Activated CD4-positive, alpha-beta T cell treated with anti-CD3 and anti-CD28 coated beads, Interleukin-2, amount 10 ng/mL, durations not matched to agents 7 days and 5 days (primary cell): ENCODE data around the gene PREX1. TPM values are rescaled to one million over a fixed set of nuclear protein-coding genes. Genes with fewer than 3 reads are reported as not detected.

Source experiments
- CTCF ChIA-PET: fragments of 350-600 bp; sonication (Branson Sonifier 250); formaldehyde crosslinking; loops from one replicate; lab custom pipeline; 2021; ENCODE audit warnings: antibody characterized with exemption; lab: Charles Lee
- POLR2A ChIA-PET: fragments of 350-600 bp; sonication (Branson Sonifier 250); formaldehyde crosslinking; loops from one replicate; lab custom pipeline; 2021; ENCODE audit warnings: antibody characterized with exemption; lab: Charles Lee
- DNase-seq: peaks from one replicate; pipeline ENCODE4 v3.0.0-alpha.2; 2020
- H3K27ac Mint-ChIP-seq: one replicate; pipeline ENCODE4 v1.8.0; 2021; ENCODE audit warnings: mild to moderate bottlenecking, moderate library complexity, mixed read lengths
- H3K27me3 Mint-ChIP-seq: one replicate; pipeline ENCODE4 v1.8.0; 2021; ENCODE audit warnings: mixed read lengths
- H3K36me3 Mint-ChIP-seq: one replicate; pipeline ENCODE4 v1.8.0; 2021; ENCODE audit warnings: low read depth, mixed read lengths
- H3K4me1 Mint-ChIP-seq: one replicate; pipeline ENCODE4 v1.8.0; 2021; ENCODE audit warnings: mixed read lengths
- H3K4me3 Mint-ChIP-seq: one replicate; pipeline ENCODE4 v1.8.0; 2021; ENCODE audit warnings: mild to moderate bottlenecking, moderate library complexity, mixed read lengths
- H3K9me3 Mint-ChIP-seq: one replicate; pipeline ENCODE4 v1.8.0; 2021; ENCODE audit warnings: mixed read lengths
- total RNA-seq, 2 experiments: library from RNA; stranded (reverse); gene quantifications; one replicate each; pipeline ENCODE4 v1.2.3, GENCODE V29; 2021

Gene PREX1
- total RNA-seq, 2 experiments from 2014 or later: 81.0 to 86.1 TPM

DNA sequence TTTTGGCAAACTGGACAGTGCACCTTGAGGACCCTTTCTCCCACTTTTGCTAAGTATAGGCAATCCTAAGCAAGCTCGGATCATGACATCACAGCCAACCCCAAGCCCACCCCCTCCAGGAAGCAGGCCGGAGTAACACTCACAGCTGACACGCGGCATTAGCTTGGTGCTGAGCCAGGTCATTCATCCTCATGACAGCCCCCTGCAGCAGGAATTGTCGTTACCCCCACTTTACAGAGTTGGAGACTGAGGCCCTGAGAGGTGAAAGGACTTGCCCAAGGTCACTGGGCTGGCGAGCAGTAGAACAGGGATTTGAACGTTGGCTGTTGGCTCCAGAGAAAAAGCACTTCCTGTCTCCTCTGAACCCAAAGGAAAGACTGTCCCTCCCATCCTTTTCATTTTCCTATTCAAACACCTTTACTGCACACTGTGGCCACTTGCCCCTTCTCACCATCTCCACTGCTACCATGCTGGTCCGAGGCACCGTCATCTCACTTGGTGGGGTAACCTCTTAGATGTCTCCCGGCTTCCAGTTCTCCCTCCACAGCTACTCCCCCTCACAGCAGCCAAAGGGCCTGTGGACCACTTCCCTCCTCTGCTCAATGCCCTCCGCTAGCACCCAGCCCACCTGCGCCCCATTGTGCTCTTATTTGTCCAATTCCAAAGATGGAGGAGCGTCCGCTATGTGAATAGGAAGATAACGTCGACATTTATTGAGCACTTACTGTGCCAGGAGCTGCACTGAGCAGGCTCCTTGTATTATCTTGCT, 84.7 kb downstream of the PREX1 start:
- DNase-seq: no peak
- POLR2A ChIA-PET: no interaction called here
- no peaks in the 10 kb centered on the region for H3K27me3 Mint-ChIP-seq
- H3K4me3 Mint-ChIP-seq: no peak overlapping the region
- CTCF ChIA-PET: interaction anchor here (0.8 to 1.4 kb wide), 3 partner anchors 14 to 53 kb away, joined by 3 to 4 read pairs (median 3); no protein-coding TSS in a partner anchor
- no peaks in the 10 kb centered on the region for H3K9me3 Mint-ChIP-seq
- peaks cover 50% of the 10 kb centered on the region for H3K4me1 Mint-ChIP-seq
- no peak overlapping the region for H3K27ac Mint-ChIP-seq
- peaks cover 47% of the 10 kb centered on the region for H3K36me3 Mint-ChIP-seq

DNA sequence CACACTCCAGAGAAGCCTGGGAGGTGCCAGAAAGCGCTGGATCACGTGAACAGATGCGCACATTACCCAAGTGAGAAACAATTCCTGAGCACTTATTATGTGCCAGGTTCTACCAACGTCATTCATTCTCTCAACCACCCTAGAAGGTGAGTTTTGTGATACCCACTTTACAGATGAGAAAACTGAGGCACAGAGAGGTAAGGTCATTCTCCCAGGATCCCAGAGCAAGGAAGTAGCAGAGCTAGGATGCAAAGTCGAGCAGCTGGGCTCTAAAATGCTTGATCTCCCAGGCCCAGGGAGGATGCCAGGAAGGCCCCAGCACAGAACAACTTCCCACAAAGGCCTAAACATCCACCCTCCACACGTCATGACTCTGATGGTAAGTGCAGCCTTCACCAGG, 85.6 kb downstream of the PREX1 start:
- H3K9me3 Mint-ChIP-seq: no peaks in the 10 kb centered on the region
- ChIA-PET POLR2A (no interaction called here), CTCF (interaction anchor here (0.8 to 2.6 kb wide), 2 partner anchors 14 to 17 kb away, joined by 4 to 6 read pairs; no protein-coding TSS in a partner anchor)
- H3K27me3 Mint-ChIP-seq: no peaks in the 10 kb centered on the region
- no peak overlapping the region for H3K4me3 Mint-ChIP-seq
- H3K27ac Mint-ChIP-seq: no peak overlapping the region
- H3K4me1 Mint-ChIP-seq: peaks cover 53% of the 10 kb centered on the region
- no peak for DNase-seq
- H3K36me3 Mint-ChIP-seq: peaks cover 54% of the 10 kb centered on the region

DNA sequence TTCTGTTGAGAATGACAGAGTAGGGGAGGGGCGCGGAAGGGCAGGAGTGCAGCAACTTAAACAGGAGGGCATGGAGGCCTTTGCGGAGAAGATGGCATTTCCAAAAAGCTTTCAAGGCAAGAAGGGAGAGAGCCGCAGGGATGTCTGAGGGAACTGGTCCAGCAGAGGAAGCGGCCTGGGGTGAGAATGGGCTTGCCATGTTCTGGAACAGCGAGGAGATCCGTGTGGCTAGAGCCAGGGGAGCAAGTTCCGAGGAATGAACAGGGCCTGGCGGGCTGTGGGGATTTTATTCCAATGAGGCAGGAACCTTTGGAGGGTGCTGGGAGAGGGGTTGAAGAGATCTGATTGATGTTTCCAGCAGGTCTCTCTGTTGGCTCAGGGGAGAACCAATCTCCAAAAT, 86.1 kb downstream of the PREX1 start:
- Mint-ChIP-seq H3K9me3 (no peaks in the 10 kb centered on the region), H3K4me3 (no peak overlapping the region), H3K36me3 (peaks cover 58% of the 10 kb centered on the region), H3K4me1 (peaks cover 59% of the 10 kb centered on the region), H3K27ac (peak overlapping the region; percentile 59), H3K27me3 (no peaks in the 10 kb centered on the region)
- ChIA-PET POLR2A (no interaction called here), CTCF (interaction anchor here (0.6 to 5.7 kb wide), 5 partner anchors 10 to 516 kb away, joined by 3 to 27 read pairs (median 3); no protein-coding TSS in a partner anchor)
- DNase-seq: no peak

DNA sequence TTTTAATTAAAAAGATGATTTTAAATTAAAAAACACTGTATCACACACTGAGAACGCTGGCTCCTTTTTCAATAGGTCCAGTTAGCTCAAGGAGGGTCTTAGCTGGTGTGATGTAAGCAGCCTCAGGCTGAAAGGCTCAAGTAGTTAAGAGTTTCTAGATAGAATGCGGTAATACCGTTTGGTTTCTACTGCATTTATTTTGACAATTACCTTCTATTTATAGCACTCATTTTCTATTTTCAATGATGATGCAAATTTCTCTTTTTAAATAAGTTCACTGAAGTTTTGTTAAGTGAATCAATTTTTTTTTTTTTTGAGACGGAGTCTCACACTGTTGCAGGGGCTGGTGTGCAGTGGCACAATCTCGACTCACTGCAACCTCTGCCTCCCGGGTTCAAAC, 87.1 kb downstream of the PREX1 start:
- POLR2A ChIA-PET: no interaction called here
- Mint-ChIP-seq H3K27ac (no peak overlapping the region), H3K36me3 (peaks cover 64% of the 10 kb centered on the region)

DNA sequence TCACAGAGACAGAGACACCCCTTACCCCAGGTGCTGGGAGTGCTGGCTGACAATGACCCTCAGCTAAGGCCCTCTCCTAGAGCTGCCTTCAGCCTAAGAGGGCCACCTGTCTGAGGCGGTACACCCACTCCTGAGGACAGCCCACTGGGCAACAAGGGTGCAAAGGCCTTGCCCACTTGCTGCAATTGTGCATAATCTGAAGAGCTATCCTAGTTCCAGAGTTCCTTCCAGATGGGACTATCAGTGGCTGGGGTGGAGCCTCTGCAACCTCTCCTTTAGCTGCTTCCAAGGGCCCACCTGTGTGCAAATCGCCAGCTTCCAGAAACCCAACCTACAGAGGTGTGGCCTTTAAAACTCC, 87.5 kb downstream of the PREX1 start:
- no peak for DNase-seq
- CTCF ChIA-PET: interaction anchor here (0.5 to 5.7 kb wide), 5 partner anchors 12 to 1103 kb away, joined by 3 to 27 read pairs (median 5); no protein-coding TSS in a partner anchor
- Mint-ChIP-seq H3K4me1 (peaks cover 66% of the 10 kb centered on the region), H3K27me3 (no peaks in the 10 kb centered on the region), H3K36me3 (peaks cover 66% of the 10 kb centered on the region), H3K27ac (peak overlapping the region; percentile 87), H3K4me3 (no peak overlapping the region), H3K9me3 (no peaks in the 10 kb centered on the region)
- POLR2A ChIA-PET: no interaction called here

More for the DNA sequence above, 87.1 kb downstream of the PREX1 start:
- H3K9me3 Mint-ChIP-seq: no peaks in the 10 kb centered on the region
- CTCF ChIA-PET: interaction anchor here (0.7 to 5.7 kb wide), 5 partner anchors 11 to 1103 kb away, joined by 3 to 27 read pairs (median 5); no protein-coding TSS in a partner anchor
- no peak overlapping the region for H3K4me3 Mint-ChIP-seq
- no peak for DNase-seq
- H3K4me1 Mint-ChIP-seq: peaks cover 66% of the 10 kb centered on the region
- no peaks in the 10 kb centered on the region for H3K27me3 Mint-ChIP-seq

DNA sequence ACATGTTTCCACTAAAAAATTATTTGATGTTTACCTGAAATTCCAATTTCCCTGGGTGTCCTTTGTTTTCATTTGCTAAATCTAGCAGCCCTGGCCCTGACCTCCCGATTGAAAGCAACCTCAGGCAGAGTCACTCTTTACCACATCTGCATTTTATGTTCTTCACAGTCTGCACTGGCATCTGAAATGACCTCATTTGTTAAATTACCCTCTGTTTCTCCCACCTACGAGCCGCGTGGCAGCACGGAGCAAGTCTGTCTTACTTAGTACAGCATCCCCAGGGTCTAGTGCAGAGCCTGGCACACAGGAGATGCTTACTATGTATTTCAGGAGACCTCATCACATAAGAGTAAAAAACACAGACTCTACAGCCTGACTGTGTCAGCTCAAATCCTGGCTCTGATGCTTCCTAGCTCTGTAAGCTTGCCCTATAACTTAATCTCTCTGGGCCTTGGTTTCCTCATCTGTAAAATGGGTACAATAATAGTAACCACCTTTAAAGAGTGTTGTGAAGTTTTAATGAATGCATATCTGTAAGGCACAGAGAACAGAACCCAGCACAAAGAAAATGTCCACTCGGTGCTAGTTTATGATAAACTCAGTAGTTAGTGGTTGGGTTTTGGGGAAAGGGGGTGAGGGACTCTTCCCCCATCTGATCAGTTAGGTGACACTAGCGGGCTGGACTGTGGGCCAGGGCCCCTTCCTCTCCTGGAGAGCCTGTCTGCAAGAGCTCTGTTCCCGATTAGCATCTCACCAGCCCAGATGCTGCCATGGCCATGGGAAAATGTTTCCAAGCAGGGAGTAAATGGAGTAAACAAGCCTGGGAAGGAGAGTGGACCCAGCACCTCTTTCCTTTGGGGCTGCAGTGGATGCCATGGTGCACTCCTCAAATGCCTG, 88.2 kb downstream of the PREX1 start:
- Mint-ChIP-seq H3K4me1 (peaks cover 69% of the 10 kb centered on the region), H3K36me3 (peaks cover 66% of the 10 kb centered on the region), H3K27me3 (no peaks in the 10 kb centered on the region), H3K27ac (peak overlapping the region; percentile 87), H3K9me3 (no peaks in the 10 kb centered on the region), H3K4me3 (no peak overlapping the region)
- POLR2A ChIA-PET: no interaction called here
- CTCF ChIA-PET: interaction anchor here (0.5 to 5.7 kb wide), 7 partner anchors 12 to 1309 kb away, joined by 3 to 27 read pairs (median 3); no protein-coding TSS in a partner anchor
- DNase-seq: peak; percentile 27

DNA sequence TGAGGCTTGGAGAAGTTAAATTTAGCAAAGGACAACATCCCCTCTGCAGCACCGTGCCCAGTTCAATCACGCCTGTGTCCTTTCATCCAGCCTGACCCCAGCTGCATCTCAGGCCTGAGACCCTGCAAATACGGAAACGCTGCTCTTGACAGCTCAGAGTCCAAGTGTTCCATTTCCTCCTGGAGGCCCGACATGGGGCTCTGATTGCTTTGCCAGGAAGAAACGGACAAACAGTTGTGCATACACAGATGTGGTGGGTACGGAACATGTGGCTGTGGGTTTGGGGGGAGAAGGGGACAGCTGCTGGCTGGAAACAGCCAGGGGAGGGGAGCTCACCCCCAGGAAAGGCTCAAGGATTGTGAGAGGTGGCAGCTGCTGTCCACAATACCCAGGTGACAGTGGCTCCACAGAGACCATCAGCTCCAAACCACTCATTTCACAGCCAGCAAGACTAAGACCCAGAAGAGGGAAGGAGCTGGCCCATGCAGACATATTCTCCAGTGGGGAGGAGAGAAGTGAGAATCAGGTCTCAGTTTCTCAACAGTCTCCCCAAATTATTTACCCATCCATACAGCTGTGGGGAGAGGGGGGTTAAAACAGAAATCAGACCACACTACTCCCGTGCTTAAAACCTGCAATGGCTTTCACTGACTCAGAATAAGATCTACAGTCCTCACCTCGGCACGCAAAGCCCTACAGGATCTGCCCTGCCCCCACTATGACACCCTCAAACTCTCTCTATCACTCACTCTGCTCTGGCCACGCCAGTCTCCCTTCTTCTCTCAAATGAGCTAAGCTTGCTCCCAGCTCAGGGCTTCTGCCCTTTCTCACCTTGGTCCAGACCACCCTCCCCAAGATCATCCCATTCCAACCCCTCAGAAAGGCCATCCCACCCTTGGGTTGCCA, 89.1 kb downstream of the PREX1 start:
- POLR2A ChIA-PET: interaction anchor here (0.7 to 0.8 kb wide), 2 partner anchors 16 to 81 kb away, joined by 3 to 4 read pairs; no protein-coding TSS in a partner anchor
- Mint-ChIP-seq H3K4me3 (peak overlapping the region; percentile 4), H3K27me3 (no peaks in the 10 kb centered on the region), H3K27ac (peak overlapping the region; percentile 87), H3K36me3 (peaks cover 63% of the 10 kb centered on the region), H3K9me3 (no peaks in the 10 kb centered on the region), H3K4me1 (peaks cover 66% of the 10 kb centered on the region)
- CTCF ChIA-PET: interaction anchor here (0.9 to 5.7 kb wide), 8 partner anchors 9 to 81 kb away, joined by 3 to 27 read pairs (median 3); no protein-coding TSS in a partner anchor
- peak; percentile 69 for DNase-seq

DNA sequence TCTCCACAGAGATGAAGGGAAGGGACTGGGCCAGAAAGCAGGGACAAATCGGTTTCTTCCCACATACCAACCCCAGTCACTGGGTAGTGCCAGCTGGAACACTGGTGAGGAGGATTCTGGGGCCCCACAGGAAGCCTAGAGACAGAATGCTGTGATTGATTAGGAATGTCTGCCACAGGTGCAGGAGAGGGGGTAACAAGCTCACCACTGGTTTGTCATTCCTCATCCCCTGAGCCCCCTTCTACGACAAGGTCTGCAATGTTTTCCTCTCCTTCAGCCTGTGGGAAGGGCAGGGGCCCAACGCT, 89.8 kb downstream of the PREX1 start:
- Mint-ChIP-seq H3K36me3 (peaks cover 63% of the 10 kb centered on the region), H3K27ac (peak overlapping the region; percentile 87), H3K4me1 (peaks cover 66% of the 10 kb centered on the region), H3K9me3 (no peaks in the 10 kb centered on the region), H3K27me3 (no peaks in the 10 kb centered on the region), H3K4me3 (no peak overlapping the region)
- CTCF ChIA-PET: interaction anchor here (0.6 to 5.7 kb wide), 8 partner anchors 10 to 1175 kb away, joined by 3 to 27 read pairs (median 3); no protein-coding TSS in a partner anchor
- POLR2A ChIA-PET: no interaction called here
- DNase-seq: no peak

DNA sequence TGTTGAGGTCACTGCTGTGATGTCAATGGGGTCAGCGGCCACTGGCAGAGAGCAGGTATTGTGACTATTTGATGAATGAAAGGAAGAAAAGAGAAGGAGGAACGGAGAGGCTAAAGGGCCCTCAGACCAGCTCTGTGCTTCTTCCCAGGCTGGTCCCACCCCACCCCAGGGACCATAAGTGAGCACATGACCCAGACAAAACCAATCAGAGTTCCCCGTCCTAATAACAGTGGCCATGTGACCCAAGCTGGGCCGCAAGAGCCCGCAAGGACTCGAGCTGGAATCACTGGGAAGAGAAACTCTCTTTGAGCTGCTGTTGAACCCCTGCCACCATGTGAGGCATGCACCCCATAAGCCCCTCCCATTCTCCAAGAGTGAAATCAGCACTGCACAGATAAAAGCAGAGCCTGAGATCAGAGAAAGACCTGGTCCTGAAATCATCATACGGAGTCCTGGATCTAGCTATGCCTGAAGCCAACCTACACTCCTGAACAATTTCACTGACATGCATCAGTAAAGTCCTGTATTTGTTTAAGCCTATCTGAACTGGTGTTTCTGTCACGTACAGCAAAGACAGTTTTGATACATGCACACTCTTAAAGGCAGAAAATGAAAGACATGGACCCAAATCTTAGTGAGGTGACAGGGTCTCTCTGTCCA, 90.2 kb downstream of the PREX1 start:
- CTCF ChIA-PET: interaction anchor here (0.6 to 5.7 kb wide), 10 partner anchors 9 to 1175 kb away, joined by 3 to 27 read pairs (median 3); no protein-coding TSS in a partner anchor
- H3K9me3 Mint-ChIP-seq: no peaks in the 10 kb centered on the region
- peaks cover 62% of the 10 kb centered on the region for H3K36me3 Mint-ChIP-seq
- no peak overlapping the region for H3K4me3 Mint-ChIP-seq
- no peak for DNase-seq
- peaks cover 66% of the 10 kb centered on the region for H3K4me1 Mint-ChIP-seq
- H3K27me3 Mint-ChIP-seq: no peaks in the 10 kb centered on the region
- H3K27ac Mint-ChIP-seq: peak overlapping the region; percentile 87
- POLR2A ChIA-PET: interaction anchor here (0.5 kb wide), 1 partner anchor 85 kb away, joined by 5 read pairs; no protein-coding TSS in a partner anchor

DNA sequence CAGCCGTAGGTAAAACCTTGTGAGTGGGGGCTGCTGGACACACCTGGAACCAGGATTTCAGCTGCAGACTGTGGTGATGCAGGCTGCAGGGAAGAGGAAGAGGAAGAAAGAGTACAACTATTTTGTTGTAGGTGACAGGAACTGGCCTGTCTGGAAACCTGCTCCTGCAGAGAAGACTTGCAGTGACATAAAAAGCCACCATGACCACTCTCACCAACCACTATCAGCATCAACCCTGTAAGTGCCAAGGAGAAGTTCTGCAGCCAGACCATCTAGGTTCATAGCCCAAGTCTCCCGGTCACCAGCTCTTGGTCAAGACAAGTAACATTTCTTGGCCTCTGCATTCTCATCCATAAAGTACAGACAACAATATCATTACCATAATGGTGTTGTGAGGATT, 91.2 kb downstream of the PREX1 start:
- H3K4me1 Mint-ChIP-seq: peaks cover 66% of the 10 kb centered on the region
- no peak overlapping the region for H3K4me3 Mint-ChIP-seq
- CTCF ChIA-PET: interaction anchor here (1.2 to 5.7 kb wide), 3 partner anchors 14 to 22 kb away, joined by 3 to 27 read pairs (median 5); no protein-coding TSS in a partner anchor
- no peak for DNase-seq
- H3K36me3 Mint-ChIP-seq: peaks cover 58% of the 10 kb centered on the region
- no peaks in the 10 kb centered on the region for H3K27me3 Mint-ChIP-seq
- POLR2A ChIA-PET: no interaction called here
- H3K9me3 Mint-ChIP-seq: no peaks in the 10 kb centered on the region
- peak overlapping the region; percentile 51 for H3K27ac Mint-ChIP-seq

DNA sequence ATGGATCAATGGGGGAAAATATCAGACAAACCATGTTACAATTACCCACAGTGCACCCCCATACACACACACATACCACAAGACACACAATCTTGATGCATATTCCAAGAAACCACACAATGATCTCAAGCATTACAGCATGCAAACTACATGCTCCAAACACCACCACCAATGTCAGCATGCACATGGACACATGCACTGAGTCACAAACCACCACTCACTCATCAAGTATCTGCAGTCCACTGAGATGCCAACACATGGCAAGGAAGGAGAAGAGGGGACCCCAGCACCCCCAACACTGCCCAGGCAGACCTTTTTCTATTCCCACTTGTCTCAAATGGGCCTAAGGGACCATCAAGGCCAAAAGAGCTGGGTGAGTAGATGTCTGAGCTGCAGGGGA, 91.6 kb downstream of the PREX1 start:
- H3K36me3 Mint-ChIP-seq: peaks cover 58% of the 10 kb centered on the region
- POLR2A ChIA-PET: no interaction called here
- no peaks in the 10 kb centered on the region for H3K9me3 Mint-ChIP-seq
- peak overlapping the region; percentile 51 for H3K27ac Mint-ChIP-seq
- H3K4me1 Mint-ChIP-seq: peaks cover 62% of the 10 kb centered on the region
- no peak overlapping the region for H3K4me3 Mint-ChIP-seq
- CTCF ChIA-PET: interaction anchor here (5.7 kb wide), 1 partner anchor 16 kb away, joined by 27 read pairs; no protein-coding TSS in a partner anchor
- no peak for DNase-seq
- no peaks in the 10 kb centered on the region for H3K27me3 Mint-ChIP-seq
